Retinal pigment epithelial cell (primary cell): ENCODE data around the gene CDH20.

Experiments
- DNase-seq: peaks from one replicate; pipeline ENCODE4 v3.0.0-alpha.2; 2010; ENCODE audit warnings: low read depth
- H3K4me3 ChIP-seq: 2 replicates; pipeline ENCODE4 v1.5.1; 2011; ENCODE audit warnings: mild to moderate bottlenecking, low read length, control low read depth, moderate library complexity
- CTCF ChIP-seq: conservative IDR thresholded peaks from 2 replicates; pipeline ENCODE4 v1.5.1; 2011; ENCODE audit warnings: low read depth, low read length, control low read depth, inconsistent platforms

CDH20 gene

DNA sequence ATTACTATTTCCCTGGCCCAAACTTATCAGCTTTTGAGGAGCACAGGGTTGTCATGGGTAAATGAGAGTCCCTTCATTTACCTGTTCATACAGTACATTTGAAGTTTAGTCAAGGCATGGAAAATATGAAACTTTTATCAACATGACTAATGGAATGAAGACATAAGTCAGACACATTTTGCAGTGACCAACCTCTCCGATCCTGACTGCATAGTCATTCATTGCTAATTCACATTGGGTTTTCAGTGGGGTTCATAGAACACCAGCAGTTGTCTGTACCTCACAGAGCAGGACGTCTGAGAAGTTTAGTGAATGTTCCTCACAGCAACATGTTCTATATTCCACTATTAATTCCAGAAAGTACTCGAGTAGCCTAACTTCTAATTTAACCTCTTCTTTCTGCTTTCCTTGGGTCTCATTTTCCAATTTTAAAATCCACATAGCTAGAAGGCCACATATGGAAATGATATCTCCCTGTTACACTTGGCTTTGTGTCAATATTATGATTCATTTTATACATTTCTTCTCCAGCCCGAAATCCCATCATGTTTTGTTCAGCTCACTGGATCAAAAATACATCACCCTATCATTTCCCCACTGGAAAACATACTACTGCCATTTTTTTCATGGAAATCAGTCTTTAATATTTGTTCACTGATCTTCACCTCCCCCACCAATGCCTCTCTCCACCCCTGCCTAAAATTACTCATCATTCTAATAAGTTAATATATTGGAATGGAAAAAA, 65.9 kb downstream of the CDH20 start:
- no peak overlapping the region for H3K4me3 ChIP-seq
- TF ChIP-seq CTCF: no peak
- no peak for DNase-seq

DNA sequence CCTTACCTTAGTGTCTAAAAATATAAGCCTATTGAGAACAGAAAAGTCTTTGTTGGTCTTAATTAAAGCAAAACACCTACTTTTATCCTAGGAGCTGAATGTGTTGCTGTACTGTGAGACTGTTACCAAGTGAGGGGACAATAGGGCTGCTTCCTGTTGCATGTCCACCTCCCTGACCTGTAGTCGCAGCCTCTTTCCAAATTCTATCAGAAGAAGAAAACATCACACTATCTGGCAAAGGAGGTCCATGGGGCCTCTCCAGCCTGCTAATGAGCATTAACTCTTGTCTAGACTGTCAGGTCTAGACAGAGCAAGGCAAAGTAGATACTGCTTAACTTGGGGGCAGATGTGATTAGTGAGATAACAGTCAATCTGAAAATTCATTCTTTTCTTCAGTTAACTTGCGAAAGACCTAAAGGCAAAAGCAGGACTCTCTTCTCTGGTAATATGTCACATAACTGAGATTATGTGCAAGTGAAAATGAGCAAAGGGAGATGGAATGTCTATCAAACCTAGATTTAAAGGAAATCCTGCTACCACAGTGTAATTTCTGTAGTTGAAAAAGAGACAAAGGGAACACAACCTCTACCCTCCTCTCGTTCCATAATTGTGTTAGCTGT, 66.9 kb downstream of the CDH20 start:
- H3K4me3 ChIP-seq: no peak overlapping the region
- TF ChIP-seq CTCF: no peak
- no peak for DNase-seq

DNA sequence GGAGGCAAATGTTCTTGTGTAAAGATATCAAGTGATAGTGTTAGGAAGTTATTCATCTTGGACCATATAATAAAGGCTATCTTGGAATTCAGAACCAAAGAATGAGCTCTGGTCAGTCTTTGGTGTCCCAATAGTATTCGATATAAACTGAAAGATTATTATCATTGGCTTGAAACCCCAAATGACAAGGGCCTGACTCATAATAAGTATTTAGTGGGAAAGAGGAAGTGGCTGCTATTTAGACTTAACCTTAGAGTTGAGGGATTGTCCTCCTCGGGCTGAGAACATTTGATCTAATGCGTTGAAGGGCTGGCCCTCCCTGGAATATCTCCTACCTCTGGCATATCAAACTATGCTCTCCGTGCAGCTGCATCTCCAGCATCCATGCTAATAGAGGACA, 67.5 kb downstream of the CDH20 start:
- TF ChIP-seq CTCF: no peak
- H3K4me3 ChIP-seq: no peak overlapping the region
- no peak for DNase-seq

DNA sequence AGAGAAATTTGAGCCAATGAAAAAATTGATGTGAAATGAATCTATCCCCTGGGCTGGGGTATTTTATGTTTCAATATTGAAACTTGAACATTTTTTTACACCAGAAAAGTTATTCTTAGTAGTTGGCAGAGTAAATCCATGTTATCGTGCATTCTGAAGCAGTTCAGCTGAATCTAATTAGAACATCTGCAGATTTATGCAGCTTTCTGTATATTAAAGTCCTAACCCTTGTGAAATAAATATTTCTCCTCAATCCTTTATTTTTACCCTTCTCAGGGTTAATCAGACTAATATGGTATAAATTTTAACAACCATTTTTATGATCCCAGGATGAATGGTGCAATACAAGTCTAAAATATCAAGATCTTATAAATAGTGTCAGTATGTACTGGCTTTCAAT, 69.5 kb downstream of the CDH20 start:
- TF ChIP-seq CTCF: no peak
- no peak overlapping the region for H3K4me3 ChIP-seq
- DNase-seq: no peak

- no peak overlapping the region for H3K4me3 ChIP-seq
- DNase-seq: no peak
- no peak for TF ChIP-seq CTCF
These were observed 80.2 kb downstream of the CDH20 start for GRCh38 chr18:61413396-61413795.

DNA sequence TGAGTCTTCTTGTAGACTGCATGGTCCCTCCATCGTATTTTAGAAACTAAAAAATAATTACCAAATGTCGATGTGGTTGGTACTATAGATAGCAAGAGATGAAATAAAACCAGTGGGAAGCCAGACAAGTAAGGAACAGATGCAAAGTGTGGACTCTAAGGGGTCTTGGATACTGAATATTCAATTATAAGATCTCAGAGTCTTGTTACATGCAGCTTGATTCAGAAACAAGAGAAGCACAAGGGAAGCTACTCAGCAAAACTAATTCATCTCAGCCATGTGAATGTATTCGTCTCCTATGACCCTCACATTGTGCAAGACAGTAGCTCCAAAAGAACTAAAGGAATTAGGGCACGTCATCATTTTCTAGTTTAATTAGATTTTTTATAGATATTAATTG, 80.9 kb downstream of the CDH20 start:
- no peak for DNase-seq
- no peak overlapping the region for H3K4me3 ChIP-seq
- TF ChIP-seq CTCF: no peak

DNA sequence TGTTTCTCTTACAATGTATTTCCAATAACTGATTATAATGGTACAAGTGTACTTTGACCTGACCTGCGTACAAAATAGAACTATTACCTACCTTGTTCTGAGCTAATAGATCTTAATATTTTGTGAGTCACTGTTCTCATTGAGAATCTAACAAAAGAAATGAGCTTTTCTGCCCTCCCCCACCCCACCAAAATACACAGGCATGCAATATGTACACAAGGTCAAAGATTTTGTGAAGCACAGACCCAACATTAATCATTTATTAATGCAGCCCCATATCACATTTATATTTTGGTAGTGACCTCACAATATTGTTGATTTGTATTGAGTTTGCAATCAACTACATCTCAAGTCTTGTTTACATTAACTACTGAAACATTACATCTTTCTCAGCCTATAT, 86.5 kb downstream of the CDH20 start:
- no peak for DNase-seq
- no peak overlapping the region for H3K4me3 ChIP-seq
- no peak for TF ChIP-seq CTCF
